ENCODE results near the gene LCNL1.

LCNL1 gene

GRCh38 chr9:136977223-136977622 is 5.6 kb upstream of the LCNL1 start, which contains the start of gene PTGDS:
Gene PTGDS, plus strand, starts transcription at chr9:136977504. Its CDS starts 75 bp downstream, at chr9:136977579.
- DNase-seq = no peak

DNA sequence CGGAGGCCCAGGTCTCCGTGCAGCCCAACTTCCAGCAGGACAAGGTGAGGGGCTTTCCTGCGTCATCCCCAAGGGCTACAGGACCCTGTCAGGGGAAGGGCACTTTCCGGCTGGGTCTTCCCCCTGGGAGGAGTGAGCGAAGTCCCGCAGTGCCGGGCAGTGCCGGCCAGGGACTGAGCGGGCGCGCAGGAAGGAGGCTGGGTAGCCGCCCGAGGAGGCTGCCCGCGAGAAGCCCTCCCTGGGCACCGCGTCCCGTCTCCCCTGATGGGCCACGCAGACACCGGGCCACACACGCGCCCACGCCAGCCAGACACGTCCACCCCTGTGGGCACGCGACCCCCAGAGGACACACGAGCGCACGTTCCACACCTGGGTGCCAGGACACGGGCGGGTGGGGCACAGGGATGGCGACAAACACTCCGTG is 5.1 kb upstream of the LCNL1 start:
- no peak for DNase-seq

GRCh38 chr9:136978073-136978864 is 4.5 kb upstream of the LCNL1 start:
- DNase-seq = no peak

DNA sequence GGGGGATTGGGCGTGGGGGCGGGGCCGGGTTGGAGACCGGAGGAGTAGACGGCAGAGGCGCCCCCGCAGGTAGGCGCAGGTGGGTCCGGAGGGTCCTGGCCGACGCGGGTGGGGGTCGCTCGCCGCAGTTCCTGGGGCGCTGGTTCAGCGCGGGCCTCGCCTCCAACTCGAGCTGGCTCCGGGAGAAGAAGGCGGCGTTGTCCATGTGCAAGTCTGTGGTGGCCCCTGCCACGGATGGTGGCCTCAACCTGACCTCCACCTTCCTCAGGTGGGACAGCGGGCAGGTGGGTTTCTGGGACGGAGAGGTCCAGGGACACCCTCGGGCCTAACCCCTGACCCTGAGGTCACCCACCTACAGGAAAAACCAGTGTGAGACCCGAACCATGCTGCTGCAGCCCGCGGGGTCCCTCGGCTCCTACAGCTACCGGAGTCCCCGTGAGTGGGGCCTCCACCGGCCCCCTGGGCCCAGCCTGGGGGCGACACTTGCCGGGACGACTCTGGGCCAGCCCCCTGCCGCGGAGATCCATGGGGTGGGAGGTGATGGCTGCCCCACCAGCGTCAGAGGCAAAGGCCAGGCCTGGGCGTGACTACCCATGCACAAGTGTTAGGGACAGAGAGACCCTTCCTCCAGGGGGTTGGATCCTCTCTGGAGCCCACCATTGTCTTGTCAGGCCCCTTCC is 3.8 kb upstream of the LCNL1 start:
- no peak for DNase-seq

- DNase-seq = no peak
Observed at GRCh38 chr9:136979769-136980587, 2.8 kb upstream of the LCNL1 start.

- DNase-seq = no peak
Observed at GRCh38 chr9:136980669-136981478, 1.9 kb upstream of the LCNL1 start.

DNA sequence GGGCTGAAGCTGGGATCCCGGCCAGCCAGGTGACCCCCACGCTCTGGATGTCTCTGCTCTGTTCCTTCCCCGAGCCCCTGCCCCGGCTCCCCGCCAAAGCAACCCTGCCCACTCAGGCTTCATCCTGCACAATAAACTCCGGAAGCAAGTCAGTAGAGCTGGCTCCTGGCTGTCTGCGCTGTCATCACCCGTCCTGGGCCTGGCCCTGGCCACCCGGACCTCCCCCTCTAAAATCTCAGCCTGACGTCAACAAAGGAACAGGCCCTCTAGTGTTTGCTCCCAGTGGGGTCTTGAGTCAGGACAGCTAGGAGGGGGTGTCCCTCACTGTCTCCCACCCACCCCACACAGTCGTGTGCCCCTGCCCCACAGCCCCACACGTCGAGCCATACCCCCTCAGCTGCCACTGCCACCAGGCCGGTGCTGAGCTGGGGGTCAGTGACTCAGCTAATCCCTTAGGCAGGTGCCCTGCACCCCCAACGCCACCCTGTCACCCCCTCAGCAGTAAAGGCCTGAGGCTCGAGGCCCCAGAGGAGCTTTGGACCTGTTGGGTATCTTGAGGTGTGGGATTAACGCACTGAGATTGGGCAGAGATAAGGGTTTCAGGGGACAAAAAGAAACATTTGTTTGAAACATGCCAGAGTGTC is 1.1 kb upstream of the LCNL1 start:
- no peak for DNase-seq

DNA sequence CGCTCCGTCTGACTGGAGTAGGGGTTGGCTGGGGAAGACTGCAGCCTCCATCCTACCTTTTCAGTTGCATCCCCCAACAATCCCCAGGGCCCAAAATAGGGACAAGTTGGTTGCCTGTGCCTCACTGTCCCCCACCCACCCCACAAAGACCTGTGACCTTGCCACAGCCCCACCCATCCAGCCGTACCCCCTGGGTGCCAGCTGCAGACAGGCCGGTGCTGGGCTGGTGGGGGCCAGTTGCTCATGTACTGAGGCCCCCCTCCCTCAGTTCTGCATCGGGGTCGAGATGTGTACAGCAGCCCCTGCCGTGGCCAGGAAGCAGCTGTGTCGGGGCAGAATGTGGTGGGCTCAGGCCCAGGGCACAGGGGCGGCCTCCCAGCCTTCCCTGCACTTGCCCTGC is 374 bp downstream of the LCNL1 start:
- no peak for DNase-seq

- no peak for DNase-seq
Observed at GRCh38 chr9:136983656-136984314, 992 bp downstream of the LCNL1 start.

- no peak for DNase-seq
Observed at GRCh38 chr9:136984464-136985026, 1.8 kb downstream of the LCNL1 start.

DNA sequence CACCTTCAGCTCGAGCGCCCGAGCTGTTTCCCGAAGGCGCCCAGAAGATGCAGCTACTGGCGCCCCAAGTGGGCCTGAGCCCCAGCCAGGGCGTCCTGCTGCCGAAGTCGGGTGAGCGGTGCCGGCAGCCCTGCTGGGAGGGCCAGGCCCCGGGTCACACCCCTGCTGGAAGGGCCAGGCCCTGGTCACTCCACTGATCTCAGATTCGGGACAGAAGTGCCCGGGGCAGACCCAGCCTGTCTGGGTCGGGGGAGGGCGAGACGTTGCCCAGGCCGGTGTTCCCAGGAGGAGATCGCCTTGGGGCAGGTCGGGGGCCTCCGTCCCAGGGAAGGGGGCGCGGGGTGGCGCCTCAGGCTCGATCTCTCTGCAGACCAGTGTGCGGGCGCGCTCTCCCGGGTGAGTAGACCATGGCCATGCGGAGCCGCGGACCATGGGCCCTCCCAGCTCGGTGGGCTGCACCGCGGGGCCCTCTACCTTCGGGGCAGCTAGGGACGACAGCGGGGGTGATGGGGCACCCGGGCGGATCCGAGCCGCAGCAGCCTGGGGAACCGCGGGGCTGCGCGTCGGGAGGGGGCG is 2.3 kb downstream of the LCNL1 start:
- no peak for DNase-seq

DNA sequence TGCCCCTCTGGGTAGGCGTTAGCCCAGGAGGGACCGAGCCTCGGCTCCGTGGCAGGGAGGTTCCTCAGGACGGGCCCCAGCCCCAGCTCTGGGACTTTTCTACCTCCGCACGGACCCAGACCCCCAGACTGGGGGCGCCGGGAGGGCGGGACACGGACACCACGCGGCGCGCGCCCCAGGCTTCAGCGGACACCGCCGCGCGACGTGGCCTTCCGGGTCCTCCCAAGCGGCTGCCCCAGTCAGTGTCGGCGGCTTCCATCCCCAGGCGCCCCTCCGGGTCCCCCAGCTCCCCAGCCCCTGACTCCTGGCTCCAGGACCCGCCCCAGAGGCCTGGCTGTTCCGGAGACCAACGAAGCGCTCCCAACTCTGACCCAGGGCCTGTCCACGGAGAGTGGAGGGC is 3.1 kb downstream of the LCNL1 start:
- DNase-seq = no peak

- no peak for DNase-seq
Observed at GRCh38 chr9:136988872-136989271, 6.1 kb downstream of the LCNL1 start.

- no peak for DNase-seq
Observed at GRCh38 chr9:136990242-136990911, 7.6 kb downstream of the LCNL1 start.

DNA sequence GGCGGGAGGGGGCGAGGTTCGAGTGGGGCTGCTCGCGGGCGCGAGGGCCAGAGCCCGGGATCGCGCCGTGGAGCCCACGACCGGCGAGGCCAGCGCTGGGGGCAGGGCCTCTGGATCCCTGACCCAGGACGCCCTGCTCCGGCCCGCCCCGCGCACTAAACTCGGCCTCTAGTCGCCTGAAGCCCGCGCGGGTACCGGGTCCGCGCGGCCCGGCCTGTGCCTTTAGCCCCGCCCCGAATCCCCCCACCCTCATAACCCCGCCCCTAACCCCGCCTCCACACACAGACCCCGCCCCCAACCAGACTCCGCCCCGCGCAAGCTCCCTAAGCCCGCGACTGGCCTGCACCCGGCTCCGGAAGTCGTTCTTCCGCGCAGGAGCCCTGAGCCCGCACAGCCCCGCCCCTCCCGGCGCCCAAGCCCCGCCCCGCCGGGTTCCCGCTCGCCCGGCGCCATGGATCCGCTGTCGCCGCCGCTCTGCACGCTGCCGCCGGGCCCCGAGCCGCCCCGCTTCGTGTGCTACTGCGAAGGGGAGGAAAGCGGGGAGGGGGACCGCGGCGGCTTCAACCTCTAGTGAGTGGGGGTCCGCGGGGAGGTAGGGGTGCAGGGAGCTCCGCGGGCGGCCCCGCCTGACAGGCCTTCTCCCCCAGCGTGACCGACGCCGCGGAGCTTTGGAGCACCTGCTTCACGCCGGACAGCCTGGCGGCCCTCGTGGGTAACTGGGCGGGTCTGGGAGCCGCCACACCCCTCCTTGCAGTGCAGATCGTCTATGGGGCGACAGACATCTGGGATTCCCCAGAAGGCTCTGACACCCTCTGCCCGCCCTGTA is 9.4 kb downstream of the LCNL1 start, which contains the start of gene PAXX:
Gene PAXX, plus strand, starts transcription at position 430 of the 826 bp plus-strand sequence. Its CDS starts 22 bp downstream, at position 452.
- peak; percentile 30 for DNase-seq

GRCh38 chr9:136992819-136993369 is 10.1 kb downstream of the LCNL1 start:
- DNase-seq = no peak

DNA sequence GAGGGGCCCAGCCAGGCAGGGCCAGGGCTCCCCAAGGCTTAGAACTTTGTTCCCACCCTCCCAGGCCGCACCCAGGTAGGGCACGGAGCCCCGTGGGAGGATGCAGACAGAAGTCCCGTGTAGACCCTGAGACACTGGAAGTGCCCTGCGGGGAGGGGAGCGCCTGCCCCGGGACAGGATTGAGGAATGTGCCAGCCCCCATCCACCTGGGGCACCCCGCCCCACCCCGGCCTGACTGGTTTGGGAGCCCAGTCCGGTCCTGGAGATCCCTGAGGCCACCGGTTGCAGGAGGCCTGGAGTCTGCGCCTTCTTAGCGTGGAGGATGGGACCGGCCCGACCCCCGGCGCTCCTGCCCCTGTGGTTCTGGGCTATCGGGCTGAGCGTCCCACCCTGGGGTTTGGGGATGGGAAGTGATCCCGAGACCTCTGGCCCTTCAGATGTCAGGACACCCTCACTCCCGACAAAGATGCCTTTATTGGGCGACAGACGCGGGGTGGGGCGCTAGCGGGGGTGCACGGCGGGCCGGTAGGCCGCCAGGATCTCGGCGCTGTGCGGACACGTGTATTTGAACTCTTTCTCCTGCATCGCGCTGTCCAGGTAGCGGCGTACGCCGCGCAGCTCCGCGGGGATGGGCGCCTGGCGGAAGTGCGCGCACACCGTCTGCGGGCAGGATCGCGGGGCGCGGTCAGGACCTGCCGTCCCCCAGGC is 11.5 kb downstream of the LCNL1 start:
- DNase-seq = no peak

GRCh38 chr9:136994888-136995230 is 12.1 kb downstream of the LCNL1 start:
- DNase-seq = no peak
